Peyer's patch (tissue), 4 donors: ENCODE data around the gene SYTL2. TPM values are rescaled to one million over a fixed set of nuclear protein-coding genes. Genes with fewer than 3 reads are reported as not detected.

Source experiments
- DNase-seq, 3 donors: peaks; one replicate each; pipeline ENCODE4 v3.0.0-alpha.2; 2017 to 2019
- H3K27ac ChIP-seq, 4 donors: fragments of 200-600 bp; sonication (generic); one replicate each; pipeline ENCODE4 v1.5.1; 2016 to 2019
- H3K27me3 ChIP-seq, 2 donors: fragments of 200-600 bp; sonication (generic); one replicate each; pipeline ENCODE4 v1.5.1; 2019
- H3K36me3 ChIP-seq, 3 donors: fragments of 200-600 bp; sonication (generic); one replicate each; pipeline ENCODE4 v1.5.1; 2016 to 2019
- H3K4me1 ChIP-seq, 4 donors: fragments of 200-600 bp; sonication (generic); one replicate each; pipeline ENCODE4 v1.5.1; 2016 to 2019
- H3K4me3 ChIP-seq, 4 donors: fragments of 200-600 bp; sonication (generic); 1 replicate in 3 of 4; 2 replicates in 1 of 4; pipeline ENCODE4 v1.5.1; 2016 to 2019; ENCODE audit warnings: mild to moderate bottlenecking in 1 of 4
- H3K9me3 ChIP-seq, 4 donors: fragments of 200-600 bp; sonication (generic); one replicate each; pipeline ENCODE4 v1.5.1; 2016 to 2019; ENCODE audit warnings: mild to moderate bottlenecking in 1 of 4
- POLR2A ChIP-seq, 2 donors: fragments of 450-650 bp; IDR thresholded peaks; one replicate each; pipeline ENCODE4 v1.5.1; 2017; ENCODE audit warnings: antibody characterized with exemption in 2 of 2, mild to moderate bottlenecking in 2 of 2, moderate library complexity in 2 of 2
- total RNA-seq, 4 donors: library from RNA; depleted of rRNA; stranded (reverse); fragments of >200 nt; gene quantifications; one replicate each; pipeline ENCODE4 v1.1.0, GENCODE V29; 2016
- TF ChIP-seq, protein P1 (sequence below), 6 experiments: fragments of 450-650 bp in 4 of 6; fragments of 200-600 bp in 2 of 6; sonication (generic) in 1 of 6; IDR thresholded peaks; one replicate each; pipeline ENCODE4 v1.5.1; 2017 to 2019; ENCODE audit warnings: antibody characterized with exemption in 6 of 6, mild to moderate bottlenecking in 3 of 6, moderate library complexity in 1 of 6

Gene SYTL2
- total RNA-seq, 4 donors from 2014 or later, result 96.6 to 211 (median 125) TPM

DNA sequence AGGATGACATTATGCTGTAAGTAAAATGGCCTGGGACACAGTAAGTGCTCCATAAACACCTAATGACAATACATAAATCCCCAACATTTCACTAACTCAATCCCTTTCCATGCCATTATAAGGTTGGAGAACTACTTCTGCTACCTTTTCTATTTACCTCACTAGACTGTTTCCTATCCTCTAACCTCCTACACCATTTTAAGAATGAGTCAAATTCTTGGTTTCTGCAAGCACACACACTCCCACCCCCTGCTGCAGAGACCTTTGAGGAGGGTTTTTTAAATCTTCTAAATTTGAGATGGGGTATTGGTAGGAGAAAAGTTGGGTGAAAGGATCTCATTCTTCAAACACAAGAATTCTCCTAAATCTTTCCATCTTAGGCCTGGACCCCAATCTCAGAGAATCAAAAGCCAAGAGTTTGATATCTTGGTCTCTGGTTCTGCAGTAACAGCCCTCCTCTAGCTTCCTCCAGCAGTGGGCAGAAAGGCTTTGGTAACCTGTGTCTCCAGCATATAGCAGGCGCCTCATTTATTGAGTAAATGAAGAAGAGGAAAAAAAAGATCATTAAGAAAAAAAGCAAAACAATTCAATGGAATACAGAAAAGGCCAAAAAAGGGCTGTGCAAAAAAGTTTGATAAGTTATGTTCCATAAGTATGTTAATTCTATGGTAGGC lies 42.3 kb downstream of the SYTL2 start:
- H3K27ac ChIP-seq, result no peak overlapping the region
- peaks cover 0 to 9% (median 0%) of the 10 kb centered on the region in 4 donors for H3K4me1 ChIP-seq
- H3K27me3 ChIP-seq, result no peaks in the 10 kb centered on the region
- no peak overlapping the region for H3K4me3 ChIP-seq
- no peaks in the 10 kb centered on the region for H3K36me3 ChIP-seq
- no peak for DNase-seq
- TF ChIP-seq POLR2A (IDR thresholded peaks at IDR 0.05), result no peak
- TF ChIP-seq, protein P1, sequence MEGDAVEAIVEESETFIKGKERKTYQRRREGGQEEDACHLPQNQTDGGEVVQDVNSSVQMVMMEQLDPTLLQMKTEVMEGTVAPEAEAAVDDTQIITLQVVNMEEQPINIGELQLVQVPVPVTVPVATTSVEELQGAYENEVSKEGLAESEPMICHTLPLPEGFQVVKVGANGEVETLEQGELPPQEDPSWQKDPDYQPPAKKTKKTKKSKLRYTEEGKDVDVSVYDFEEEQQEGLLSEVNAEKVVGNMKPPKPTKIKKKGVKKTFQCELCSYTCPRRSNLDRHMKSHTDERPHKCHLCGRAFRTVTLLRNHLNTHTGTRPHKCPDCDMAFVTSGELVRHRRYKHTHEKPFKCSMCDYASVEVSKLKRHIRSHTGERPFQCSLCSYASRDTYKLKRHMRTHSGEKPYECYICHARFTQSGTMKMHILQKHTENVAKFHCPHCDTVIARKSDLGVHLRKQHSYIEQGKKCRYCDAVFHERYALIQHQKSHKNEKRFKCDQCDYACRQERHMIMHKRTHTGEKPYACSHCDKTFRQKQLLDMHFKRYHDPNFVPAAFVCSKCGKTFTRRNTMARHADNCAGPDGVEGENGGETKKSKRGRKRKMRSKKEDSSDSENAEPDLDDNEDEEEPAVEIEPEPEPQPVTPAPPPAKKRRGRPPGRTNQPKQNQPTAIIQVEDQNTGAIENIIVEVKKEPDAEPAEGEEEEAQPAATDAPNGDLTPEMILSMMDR (IDR thresholded peaks at IDR 0.05), result no peak
- H3K9me3 ChIP-seq, result no peaks in the 10 kb centered on the region

GRCh38 chr11:85767246-85767945 lies 43.5 kb downstream of the SYTL2 start:
- peaks cover 0 to 9% (median 0%) of the 10 kb centered on the region in 4 donors for H3K4me1 ChIP-seq
- no peak for DNase-seq

GRCh38 chr11:85766721-85767161 lies 44.2 kb downstream of the SYTL2 start:
- Histone ChIP-seq H3K4me1 (peaks cover 0 to 9% (median 0%) of the 10 kb centered on the region in 4 donors), H3K4me3 (no peak overlapping the region), H3K27ac (no peak overlapping the region), H3K36me3 (no peaks in the 10 kb centered on the region), H3K27me3 (no peaks in the 10 kb centered on the region), H3K9me3 (no peaks in the 10 kb centered on the region)
- DNase-seq, result no peak
- TF ChIP-seq, protein P1 (IDR thresholded peaks at IDR 0.05), result no peak
- TF ChIP-seq POLR2A (IDR thresholded peaks at IDR 0.05), result no peak

More at GRCh38 chr11:85767246-85767945, 43.5 kb downstream of the SYTL2 start:
- no peak overlapping the region for H3K27ac ChIP-seq
- TF ChIP-seq, protein P1 (IDR thresholded peaks at IDR 0.05), result no peak
- no peak for TF ChIP-seq POLR2A (IDR thresholded peaks at IDR 0.05)
- no peak overlapping the region for H3K4me3 ChIP-seq
- H3K9me3 ChIP-seq, result no peaks in the 10 kb centered on the region
- H3K36me3 ChIP-seq, result no peaks in the 10 kb centered on the region
- no peaks in the 10 kb centered on the region for H3K27me3 ChIP-seq

GRCh38 chr11:85764796-85765195 lies 46.1 kb downstream of the SYTL2 start:
- TF ChIP-seq, protein P1 (IDR thresholded peaks at IDR 0.05), result no peak
- TF ChIP-seq POLR2A (IDR thresholded peaks at IDR 0.05), result no peak
- Histone ChIP-seq H3K27me3 (no peaks in the 10 kb centered on the region), H3K4me3 (no peak overlapping the region), H3K4me1 (peaks cover 0 to 9% (median 0%) of the 10 kb centered on the region in 4 donors), H3K36me3 (no peaks in the 10 kb centered on the region), H3K9me3 (no peaks in the 10 kb centered on the region), H3K27ac (no peak overlapping the region)
- DNase-seq, result no peak

DNA sequence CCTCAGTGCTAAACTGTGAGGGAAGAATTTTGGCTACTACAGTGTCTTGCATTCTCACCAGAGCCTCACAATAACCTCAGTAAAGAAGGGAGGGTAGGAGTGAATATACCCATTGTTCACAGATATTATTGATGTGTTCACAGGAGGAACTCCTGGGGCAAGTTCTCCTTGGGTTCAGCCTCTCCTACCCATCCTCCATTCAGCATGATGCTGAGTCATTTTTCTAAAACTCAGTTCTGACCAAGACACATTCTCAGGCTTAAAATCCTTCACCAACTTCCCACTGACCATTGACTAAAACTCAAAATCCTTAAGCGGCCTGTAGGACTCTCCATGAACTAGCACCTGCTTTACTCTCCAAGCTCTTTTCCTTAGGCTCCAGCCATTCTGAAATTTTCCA lies 48.7 kb downstream of the SYTL2 start:
- Histone ChIP-seq H3K27me3 (no peaks in the 10 kb centered on the region), H3K9me3 (no peaks in the 10 kb centered on the region), H3K27ac (no peak overlapping the region), H3K4me3 (no peak overlapping the region), H3K36me3 (no peaks in the 10 kb centered on the region), H3K4me1 (peaks cover 0 to 3% (median 0%) of the 10 kb centered on the region in 4 donors)
- TF ChIP-seq POLR2A (IDR thresholded peaks at IDR 0.05), result no peak
- TF ChIP-seq, protein P1 (IDR thresholded peaks at IDR 0.05), result no peak
- DNase-seq, result no peak
